GM08714 (cell line): ENCODE measurements around the gene FOSB.

Experiments
- H3K4me3 ChIP-seq: fragments of 200-500 bp; sonication (Bioruptor generic); 2 replicates; pipeline ENCODE4 v1.5.1; 2014; ENCODE audit warnings: mild to moderate bottlenecking, low read length, inconsistent platforms
- ZNF274 ChIP-seq: IDR thresholded peaks from 2 replicates; pipeline ENCODE4 v1.6.1; 2012; ENCODE audit warnings: mild to moderate bottlenecking, low read depth, low read length

Gene FOSB

DNA sequence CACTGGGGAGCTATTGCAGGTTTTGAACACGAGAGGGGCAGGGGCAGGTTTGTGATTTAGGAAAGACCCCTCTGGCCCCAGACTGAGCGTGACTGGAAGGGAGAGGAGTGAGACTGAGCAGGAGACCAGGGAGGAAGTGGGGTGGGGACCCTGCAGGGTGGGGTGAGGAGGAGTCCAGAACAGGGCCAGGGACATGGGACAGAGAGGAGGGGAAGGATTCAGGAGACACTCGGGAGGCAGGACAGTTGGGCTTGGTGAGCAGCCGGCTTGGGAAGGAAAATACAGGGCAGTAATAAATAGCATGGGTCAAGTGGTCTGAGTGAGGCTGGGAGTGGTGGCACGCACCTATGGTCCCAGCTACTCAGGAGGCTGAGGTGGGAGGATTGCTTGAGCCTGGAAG, 9.4 kb downstream of the FOSB start:
- no peak for TF ChIP-seq ZNF274
- no peak overlapping the region for H3K4me3 ChIP-seq

DNA sequence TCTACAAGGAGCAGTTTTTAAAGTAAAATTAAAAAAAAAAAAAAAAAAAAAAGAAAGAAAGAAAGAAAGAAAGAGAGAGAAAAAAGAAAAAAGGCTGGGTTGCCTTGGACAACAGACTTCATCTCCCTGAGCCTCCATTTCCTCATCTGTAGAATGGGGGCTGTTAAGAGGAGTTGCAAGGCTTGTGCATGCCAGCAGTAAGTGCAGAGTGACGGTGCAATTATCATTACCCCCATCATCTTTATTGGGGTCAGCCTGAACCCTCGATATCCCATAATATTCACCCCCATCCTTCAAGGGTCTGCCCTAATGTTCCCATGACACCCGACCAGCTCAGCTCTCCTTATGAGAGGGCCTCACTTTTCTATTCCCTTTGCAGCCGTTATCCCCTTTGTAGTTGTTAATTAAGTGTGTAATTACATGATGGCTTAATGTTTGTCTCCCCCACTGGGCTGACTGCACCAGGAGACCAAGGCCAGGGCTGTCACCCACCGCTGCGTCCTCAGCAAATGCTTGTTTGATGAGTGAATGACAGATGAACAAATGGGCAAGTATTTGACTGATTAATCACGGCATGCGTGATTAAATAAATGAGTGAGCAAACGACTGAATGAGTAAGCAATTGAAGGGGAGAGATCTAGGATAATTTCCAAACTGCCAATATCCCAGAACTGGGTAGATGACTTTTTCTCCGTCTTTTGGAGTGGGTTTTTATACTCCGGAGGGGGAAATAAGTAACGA, 10.1 kb downstream of the FOSB start:
- TF ChIP-seq ZNF274, result no peak
- H3K4me3 ChIP-seq, result peak overlapping the region; percentile 80; the same call in 1 of the 2 replicates

DNA sequence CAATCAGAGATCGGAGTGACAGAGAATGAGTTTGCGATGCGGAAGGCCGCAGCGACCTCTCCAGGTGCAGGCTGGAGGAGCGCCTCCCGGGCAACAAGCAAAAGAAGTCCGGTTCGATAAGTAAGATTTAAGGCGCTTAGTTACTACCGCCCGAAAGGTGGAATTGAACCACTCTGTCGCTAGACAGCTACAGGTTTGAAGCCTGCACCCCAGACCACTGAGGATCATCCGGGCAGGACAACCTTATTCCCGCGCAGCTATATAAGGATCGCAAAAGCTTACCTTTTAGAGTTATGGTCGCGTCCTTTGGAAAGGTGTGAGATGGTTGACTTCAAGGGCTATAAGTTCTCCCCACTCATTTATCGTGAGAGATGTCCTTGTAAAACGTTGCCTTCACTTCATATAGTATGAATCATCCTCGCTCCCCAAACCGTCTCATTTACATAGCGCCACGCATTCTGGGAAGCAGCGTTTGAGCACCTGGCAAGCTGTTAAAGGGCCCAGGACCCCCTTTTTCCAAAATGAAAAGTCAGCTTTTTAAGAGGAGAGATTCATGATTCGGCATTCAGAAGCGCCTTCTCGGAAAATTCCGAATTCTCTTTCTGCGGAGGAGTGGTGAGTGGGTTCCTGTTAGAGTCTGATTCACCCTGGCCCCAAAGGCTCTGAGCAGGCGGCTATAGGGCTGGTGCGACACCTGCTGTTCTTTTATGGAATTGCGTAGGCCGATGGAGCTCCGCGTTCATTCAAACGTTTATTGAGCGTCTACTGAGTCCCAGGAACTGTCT, 10.8 kb downstream of the FOSB start:
- peak overlapping the region; percentile 80 for H3K4me3 ChIP-seq
- TF ChIP-seq ZNF274, result no peak

DNA sequence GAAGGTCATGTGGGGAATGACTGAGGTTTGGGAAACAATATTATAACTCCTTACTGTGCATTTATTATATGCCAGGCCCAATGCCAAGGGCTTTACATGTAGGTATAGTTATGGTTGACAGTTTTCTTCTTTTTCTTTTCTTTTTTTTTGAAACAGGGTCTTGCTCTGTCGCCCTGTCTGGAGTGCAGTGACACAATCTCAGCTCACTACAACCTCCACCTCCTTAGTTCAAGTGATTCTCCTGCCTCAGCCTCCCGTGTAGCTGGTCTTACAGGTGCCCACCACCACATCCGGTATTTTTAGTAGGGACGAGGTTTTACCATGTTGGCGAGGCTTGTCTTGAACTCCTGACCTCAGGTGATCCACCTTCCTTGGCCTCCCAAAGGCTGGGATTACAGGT, 15.2 kb downstream of the FOSB start:
- no peak for TF ChIP-seq ZNF274
- no peak overlapping the region for H3K4me3 ChIP-seq

DNA sequence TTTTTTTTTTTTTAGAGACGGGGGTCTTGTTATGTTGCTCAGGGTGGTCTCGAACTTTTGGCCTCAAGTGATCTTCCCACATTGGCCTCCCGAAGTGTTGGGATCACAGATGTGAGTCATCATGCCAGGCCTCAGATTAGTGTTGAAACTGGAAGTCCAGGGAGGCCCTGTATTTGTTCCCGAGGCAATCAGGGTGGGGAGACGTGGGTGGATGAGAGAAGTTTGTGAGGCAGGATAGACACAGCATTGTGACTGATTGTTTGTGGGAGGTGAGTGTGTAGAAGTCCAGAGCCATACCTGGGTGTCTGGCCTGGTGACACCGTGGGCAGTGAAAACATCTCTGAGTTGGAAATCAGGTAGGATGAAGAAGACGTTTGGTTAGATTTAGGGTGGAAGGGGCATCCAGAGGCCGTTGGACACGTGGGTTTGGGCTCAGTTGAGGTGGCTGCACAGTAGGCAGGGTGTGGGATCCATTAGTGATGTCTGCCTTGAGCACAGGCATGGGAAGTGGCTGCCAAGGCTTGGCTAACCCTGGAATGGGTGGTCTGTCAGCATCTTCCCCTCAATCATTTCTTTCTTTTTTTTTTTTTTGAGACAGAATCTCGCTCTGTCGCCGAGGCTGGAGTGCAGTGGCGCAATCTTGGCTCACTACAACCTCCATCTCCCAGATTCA, 16.6 kb downstream of the FOSB start:
- TF ChIP-seq ZNF274, result no peak
- H3K4me3 ChIP-seq, result no peak overlapping the region

DNA sequence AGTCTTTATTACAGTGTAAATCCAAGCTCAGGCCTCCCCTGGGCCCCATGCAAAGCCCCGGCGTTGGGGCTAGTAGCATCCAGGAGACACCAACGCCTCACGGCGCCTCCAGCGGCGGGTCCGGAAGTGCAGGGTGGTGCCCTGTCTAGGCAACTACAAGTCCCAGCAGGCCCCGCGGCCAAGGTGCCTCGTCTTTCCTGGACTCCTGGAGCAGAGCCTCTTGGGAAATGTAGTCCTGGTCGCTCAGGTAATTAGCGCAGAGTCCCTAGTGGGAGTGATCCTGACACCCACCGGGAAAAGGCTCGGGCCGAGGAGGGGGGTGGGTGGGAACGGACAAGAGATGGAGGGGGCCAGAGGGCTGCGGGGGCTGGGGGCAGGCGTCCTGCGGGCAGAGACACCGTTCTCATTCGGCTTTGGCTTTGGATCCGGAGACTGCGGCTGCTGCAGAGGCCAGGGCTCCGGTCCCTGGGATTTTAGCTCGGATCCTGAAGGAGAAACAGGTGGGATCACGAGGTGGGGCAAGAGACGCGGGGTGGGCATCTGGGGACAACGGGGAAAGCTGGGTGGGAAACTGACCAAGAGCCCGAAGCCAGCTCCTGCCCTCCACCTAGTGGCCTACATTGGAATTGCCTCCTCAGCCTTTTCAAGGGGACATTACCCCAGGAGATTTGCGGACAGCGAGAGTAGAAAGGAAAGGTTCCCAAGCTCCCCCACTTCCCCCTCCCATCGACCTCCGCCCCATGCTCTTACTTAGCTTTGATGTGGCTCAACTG, 17.7 kb downstream of the FOSB start:
- TF ChIP-seq ZNF274, result no peak
- peak overlapping the region; percentile 57 for H3K4me3 ChIP-seq

DNA sequence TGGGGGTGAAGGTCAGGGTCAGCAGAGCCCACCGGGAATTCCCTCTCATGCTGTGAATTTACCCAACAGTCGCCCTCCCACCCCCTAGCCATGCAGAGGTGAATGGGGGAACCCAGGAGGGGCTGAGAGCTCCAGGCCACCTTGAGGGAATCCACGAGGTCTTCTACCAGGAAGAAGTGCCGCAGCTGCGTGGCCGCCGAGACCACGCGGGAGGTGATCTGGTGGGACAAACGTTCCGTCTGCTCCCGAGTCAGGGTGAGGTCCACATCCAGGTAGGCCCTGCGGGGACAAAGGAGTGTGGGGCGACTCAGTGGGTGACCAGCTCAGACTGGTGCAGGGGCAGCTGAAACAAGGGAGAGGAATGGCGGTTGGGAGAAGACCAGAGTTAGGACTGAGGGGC, 20.9 kb downstream of the FOSB start:
- no peak overlapping the region for H3K4me3 ChIP-seq
- no peak for TF ChIP-seq ZNF274

DNA sequence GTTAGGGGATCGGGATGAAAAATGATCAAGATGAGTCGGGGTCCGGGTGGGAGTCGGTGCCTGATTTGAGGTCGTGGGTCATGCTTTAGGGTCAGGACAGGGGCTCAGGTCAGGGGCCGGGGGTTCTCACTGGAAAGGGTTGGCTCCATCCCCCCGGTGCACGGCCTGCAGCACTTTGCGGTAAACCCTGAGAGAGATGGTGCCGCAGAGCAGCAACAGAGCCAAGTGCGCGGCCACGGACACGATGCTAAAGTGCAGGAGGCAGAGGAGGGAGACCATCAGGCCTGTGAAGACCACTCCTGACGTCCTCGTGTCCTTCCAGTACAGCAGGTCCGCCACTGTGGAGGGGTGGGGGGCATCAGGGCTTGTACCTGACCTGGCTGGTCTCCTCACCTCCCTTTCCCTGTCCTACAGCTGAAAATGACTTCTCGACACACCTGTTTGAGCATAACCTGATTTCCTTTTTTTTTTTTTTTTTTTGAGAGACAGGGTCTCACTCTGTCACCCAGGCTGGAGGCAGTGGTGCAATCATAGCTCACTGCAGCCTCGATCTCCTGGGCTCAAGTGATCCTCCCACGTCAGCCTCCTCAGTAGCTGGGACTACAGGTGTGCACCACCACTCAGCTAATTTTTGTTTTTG, 21.5 kb downstream of the FOSB start:
- TF ChIP-seq ZNF274, result no peak

DNA sequence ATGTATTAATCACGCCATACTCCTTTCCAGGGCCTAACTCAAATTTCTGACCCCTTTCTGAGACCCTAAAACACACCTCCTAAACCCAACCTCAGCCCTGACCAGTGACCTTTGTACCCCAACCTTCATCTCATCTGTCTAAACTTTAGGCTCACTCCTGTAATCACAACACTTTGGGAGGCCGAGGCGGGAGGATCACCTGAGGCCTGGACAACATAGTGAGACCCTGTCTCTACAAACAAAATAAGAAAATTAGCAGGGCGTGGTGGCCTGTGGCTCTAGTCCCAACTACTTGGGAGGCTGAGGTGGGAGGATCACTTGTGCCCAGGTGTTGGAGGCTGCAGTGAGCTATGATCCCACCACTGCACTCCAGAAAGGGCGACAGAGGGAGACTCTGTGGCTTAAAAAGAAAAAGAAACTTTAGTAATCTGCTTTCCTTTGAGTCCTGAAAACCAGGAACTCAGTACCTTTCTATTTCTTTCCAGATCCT, 24.4 kb downstream of the FOSB start:
- no peak for TF ChIP-seq ZNF274
- peak overlapping the region; percentile 62; the same call in 1 of the 2 replicates for H3K4me3 ChIP-seq

More for the DNA sequence above, 21.5 kb downstream of the FOSB start:
- H3K4me3 ChIP-seq, result no peak overlapping the region

DNA sequence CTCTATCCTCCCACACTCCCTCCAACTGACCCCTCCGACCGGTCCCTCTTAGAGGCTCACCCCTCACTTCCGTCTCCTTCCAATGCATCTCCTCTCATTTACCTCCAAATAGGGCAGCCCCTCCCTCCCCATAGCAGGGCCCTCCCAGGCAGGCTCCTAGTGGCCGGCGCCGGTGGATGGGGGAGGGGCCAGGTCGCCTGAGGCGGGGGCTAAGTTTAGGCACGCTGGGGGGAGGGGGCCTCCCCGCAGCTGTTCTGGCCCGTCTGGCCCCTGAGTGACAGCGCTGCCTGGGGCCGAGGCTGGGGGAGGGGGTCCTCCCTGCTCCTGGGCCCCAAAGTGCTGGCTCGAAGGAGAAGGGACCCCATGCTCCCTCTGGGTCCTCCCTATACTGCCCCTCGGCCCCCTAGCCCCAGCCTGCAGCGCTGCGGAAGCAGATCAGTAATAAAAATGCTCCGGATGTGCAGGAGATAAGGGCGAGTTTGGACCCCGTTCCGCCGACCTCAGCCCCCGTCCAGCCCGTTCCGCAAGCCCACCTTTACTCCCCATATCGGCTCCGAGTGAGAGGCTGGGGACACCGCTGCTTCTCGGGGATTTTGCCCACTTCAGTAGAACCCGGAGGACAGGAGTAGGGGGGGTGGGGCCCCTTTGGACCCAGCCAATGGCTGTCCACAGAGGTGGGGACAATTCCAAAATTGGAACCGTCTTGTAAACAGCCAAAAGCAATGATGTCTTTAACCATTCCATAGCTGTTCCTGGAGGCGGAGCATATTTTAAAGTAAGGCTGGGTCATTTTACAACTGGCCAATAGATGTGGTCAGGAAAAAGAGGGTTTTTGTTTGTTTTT, 25.1 kb downstream of the FOSB start:
- H3K4me3 ChIP-seq, result peak overlapping the region; percentile 62
- TF ChIP-seq ZNF274, result no peak

DNA sequence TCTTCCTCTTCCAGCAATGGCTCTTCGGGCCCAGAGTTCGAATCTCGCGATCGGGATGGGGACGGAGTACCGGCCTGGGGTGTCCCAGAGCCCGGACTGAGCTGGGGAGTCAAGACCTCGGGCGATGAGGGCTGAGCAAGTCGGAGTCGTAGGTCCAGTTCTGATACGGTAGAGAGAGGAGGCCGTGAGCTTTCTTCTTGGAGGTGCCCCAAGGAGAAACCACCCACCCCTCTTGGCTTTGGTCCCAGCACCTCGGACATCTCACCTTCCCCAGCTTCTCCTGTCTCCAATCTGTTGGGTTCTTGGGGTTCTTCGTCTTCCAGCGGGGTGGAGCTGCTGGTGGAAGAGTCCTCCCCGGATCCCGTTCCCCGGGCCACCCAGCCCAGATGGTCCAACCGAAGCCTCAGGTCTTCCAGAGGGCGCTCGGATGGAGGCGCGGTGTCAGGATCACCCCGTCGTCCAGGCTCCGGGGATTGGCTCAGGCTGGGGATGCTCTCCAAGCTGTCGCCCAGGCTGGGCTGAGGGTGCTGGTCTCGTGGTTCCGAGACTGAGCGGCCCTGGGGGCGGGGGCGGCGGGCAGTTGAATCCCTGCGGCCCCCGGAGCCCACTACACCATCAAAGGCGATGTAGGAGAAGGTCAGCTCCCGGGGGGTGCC, 26.6 kb downstream of the FOSB start:
- TF ChIP-seq ZNF274, result no peak

DNA sequence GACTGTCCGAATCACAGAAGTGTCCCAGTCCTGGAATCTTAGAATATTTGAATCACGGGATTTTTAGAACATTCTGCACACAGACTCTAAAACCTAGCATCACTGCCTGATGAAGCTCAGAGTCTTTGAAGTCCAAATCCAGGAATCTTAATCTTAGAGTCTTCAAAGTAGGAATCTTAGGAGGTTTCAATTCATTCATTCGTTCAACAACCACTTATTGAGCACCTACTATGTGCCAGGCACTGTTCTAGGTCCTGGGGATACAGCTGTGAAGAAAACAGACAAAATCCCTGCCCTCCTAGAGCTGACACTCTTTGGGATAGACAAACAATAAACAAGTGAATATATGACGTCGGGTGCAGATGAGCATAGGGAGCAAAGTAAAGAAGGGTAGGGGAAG, 27.4 kb downstream of the FOSB start:
- no peak for TF ChIP-seq ZNF274
- no peak overlapping the region for H3K4me3 ChIP-seq

More for the DNA sequence above, 26.6 kb downstream of the FOSB start:
- no peak overlapping the region for H3K4me3 ChIP-seq
